ENCODE results near the gene RABAC1. TPM values are rescaled to one million over a fixed set of nuclear protein-coding genes. Genes with fewer than 3 reads are reported as not detected.
A peak's percentile ranks its signal among the peaks of the same experiment; 100 is the strongest.

RABAC1 gene
- total and polyA plus RNA-seq, 2 experiments from 2014 or later: 151 to 206 TPM

GRCh38 chr19:41928221-41928683 is 30.9 kb downstream of the RABAC1 start, which contains the start of gene ERFL:
Gene ERFL, minus strand, starts transcription at chr19:41928449. Its CDS starts 15,530 bp downstream, at chr19:41912919.
- H3K27me3 Mint-ChIP-seq (ENCODE audit: insufficient read depth, low read depth, poor library complexity): peaks cover 52% of the 10 kb centered on the region

GRCh38 chr19:41927497-41928192 is 31.5 kb downstream of the RABAC1 start:
- Mint-ChIP-seq H3K27ac (no peak overlapping the region), H3K36me3 (ENCODE audit: low read depth) (no peaks in the 10 kb centered on the region; the same call in 2 of the 3 replicates), H3K4me3 (peak overlapping the region; percentile 72), H3K4me1 (peaks cover 32% of the 10 kb centered on the region), H3K9me3 (peaks cover 3% of the 10 kb centered on the region; the same call in 1 of the 3 replicates), H3K27me3 (ENCODE audit: insufficient read depth, low read depth, poor library complexity) (peaks cover 52% of the 10 kb centered on the region)
- peak overlapping the region; percentile 81 for H3K4me2 ChIP-seq
- H3F3A ChIP-seq (replicated peaks; ENCODE audit: low read depth): peaks cover 22% of the 10 kb centered on the region
- peaks cover 23% of the 10 kb centered on the region for H3K4me1 ChIP-seq (ENCODE audit: insufficient read depth)
- no peaks in the 10 kb centered on the region for H3K79me2 ChIP-seq (replicated peaks; ENCODE audit: insufficient read depth)
- TF ChIP-seq EZH2 (IDR thresholded peaks at IDR 0.05; ENCODE audit: low read depth, unreplicated experiment) (peak; percentile 94), ZNF114 (CRISPR knock-in tag; IDR thresholded peaks at IDR 0.05) (no peak), ZNF462 (CRISPR knock-in tag; IDR thresholded peaks at IDR 0.05) (no peak)
- H3K27me3 ChIP-seq (ENCODE audit: insufficient read depth): peaks cover 98% of the 10 kb centered on the region
- ATAC-seq: peak; percentile 6
- H3K4me3 ChIP-seq: peak overlapping the region; percentile 63
- no peaks in the 10 kb centered on the region for H3K36me3 ChIP-seq (ENCODE audit: insufficient read depth)
- H3K27ac ChIP-seq (ENCODE audit: low read depth): no peak overlapping the region
- H3K9me2 ChIP-seq (ENCODE audit: insufficient read depth): no peaks in the 10 kb centered on the region
- 0 out of 2 replicates have a peak overlapping the region, but pooled peaks have one; percentile 32 for H2AFZ ChIP-seq
- H4K20me1 ChIP-seq (replicated peaks; ENCODE audit: insufficient read depth): peaks cover 24% of the 10 kb centered on the region
- DNase-seq (ENCODE audit: low spot score): peak; percentile 46

More at GRCh38 chr19:41928221-41928683, 30.9 kb downstream of the RABAC1 start, which contains the start of gene ERFL:
- peak within 1 kb of the TSS; percentile 63 for H3K4me3 ChIP-seq
- H3K9me2 ChIP-seq (ENCODE audit: insufficient read depth): no peaks in the 10 kb centered on the region
- peaks cover 24% of the 10 kb centered on the region for H4K20me1 ChIP-seq (replicated peaks; ENCODE audit: insufficient read depth)
- Mint-ChIP-seq H3K27ac (no peak within 1 kb of the TSS), H3K36me3 (ENCODE audit: low read depth) (no peaks in the 10 kb centered on the region; the same call in 2 of the 3 replicates), H3K4me3 (peak within 1 kb of the TSS; percentile 72), H3K9me3 (peaks cover 1% of the 10 kb centered on the region; the same call in 1 of the 3 replicates), H3K4me1 (peaks cover 32% of the 10 kb centered on the region)
- H3K79me2 ChIP-seq (replicated peaks; ENCODE audit: insufficient read depth): no peaks in the 10 kb centered on the region
- no peak within 1 kb of the TSS for H3K27ac ChIP-seq (ENCODE audit: low read depth)
- H3K27me3 ChIP-seq (ENCODE audit: insufficient read depth): peaks cover 98% of the 10 kb centered on the region
- ATAC-seq: peak; percentile 11
- DNase-seq (ENCODE audit: low spot score): peak; percentile 50
- H3K4me2 ChIP-seq: peak within 1 kb of the TSS; percentile 81
- TF ChIP-seq CREB1 (CRISPR knock-in tag; IDR thresholded peaks at IDR 0.05; ENCODE audit: low read depth): no peak
- peak; percentile 82 for TF ChIP-seq EZH2 (IDR thresholded peaks at IDR 0.05; ENCODE audit: low read depth, unreplicated experiment)
- TF ChIP-seq ZNF331 (CRISPR knock-in tag; IDR thresholded peaks at IDR 0.05; ENCODE audit: low read depth): no peak
- H3K4me1 ChIP-seq (ENCODE audit: insufficient read depth): peaks cover 23% of the 10 kb centered on the region
- peaks cover 22% of the 10 kb centered on the region for H3F3A ChIP-seq (replicated peaks; ENCODE audit: low read depth)
- H2AFZ ChIP-seq: 0 out of 2 replicates have a peak within 1 kb of the TSS, but pooled peaks have one; percentile 32
- no peaks in the 10 kb centered on the region for H3K36me3 ChIP-seq (ENCODE audit: insufficient read depth)
